Ishikawa (cell line): ENCODE results near the gene COPZ1.

Experiments used
- MAX ChIP-seq: IDR thresholded peaks from 2 replicates; pipeline ENCODE4 v1.6.1; 2012
- NFIC ChIP-seq: IDR thresholded peaks from 2 replicates; pipeline ENCODE4 v1.6.1; 2012
- TAF1 ChIP-seq: IDR thresholded peaks from 2 replicates; pipeline ENCODE4 v1.6.1; 2012; ENCODE audit warnings: low read depth, mild to moderate bottlenecking

DNA sequence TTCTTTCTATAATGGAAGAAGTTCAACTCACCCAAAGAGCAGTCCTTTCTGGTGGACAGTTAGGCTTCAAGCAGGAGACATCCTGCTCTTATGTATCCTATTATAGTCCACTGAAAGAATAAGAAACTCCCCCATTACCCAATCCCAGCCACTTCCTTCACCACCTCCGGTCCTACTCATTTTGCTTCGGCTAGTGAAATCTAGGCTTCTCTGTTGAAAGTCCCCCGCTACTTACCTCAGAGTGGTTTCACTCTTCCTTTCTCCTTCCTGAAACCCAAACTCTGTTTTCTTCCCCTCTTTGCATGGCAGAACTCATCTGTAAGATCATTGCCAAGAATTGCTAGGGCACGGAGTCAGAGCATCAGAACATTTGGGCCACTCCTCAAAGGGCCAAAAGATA, 39.5 kb downstream of the COPZ1 start, which contains the start of gene GPR84:
- TF ChIP-seq MAX = no peak
- no peak for TF ChIP-seq TAF1
- TF ChIP-seq NFIC = no peak
